Measurements from ENCODE around the gene LIN52.

LIN52 gene

GRCh38 chr14:74084277-74085046 lies at the start of gene LIN52, which contains the start of gene ALDH6A1:
Gene LIN52, plus strand, starts transcription at chr14:74084956. Its CDS starts 19 bp downstream, at chr14:74084975.
Gene ALDH6A1, minus strand, starts transcription at chr14:74084453. Its CDS starts 59 bp downstream, at chr14:74084394.
- DNase-seq = peak; percentile 100

GRCh38 chr14:74035556-74035955 lies 49.2 kb upstream of the LIN52 start:
- DNase-seq = no peak

GRCh38 chr14:74038020-74038859 lies 46.5 kb upstream of the LIN52 start:
- DNase-seq = peak; percentile 18 to 80 (median 74)

GRCh38 chr14:74042296-74042695 lies 42.5 kb upstream of the LIN52 start:
- no peak for DNase-seq

- DNase-seq = no peak
Observed at GRCh38 chr14:74045522-74045921, 39.2 kb upstream of the LIN52 start.

GRCh38 chr14:74048281-74048680 lies 36.5 kb upstream of the LIN52 start:
- DNase-seq = no peak

GRCh38 chr14:74049876-74050495 lies 34.8 kb upstream of the LIN52 start:
- DNase-seq = no peak

GRCh38 chr14:74062809-74063150 lies 22.0 kb upstream of the LIN52 start:
- no peak for DNase-seq

GRCh38 chr14:74064426-74064825 lies 20.3 kb upstream of the LIN52 start:
- DNase-seq = no peak

- DNase-seq = no peak
Observed at GRCh38 chr14:74064883-74065282, 19.9 kb upstream of the LIN52 start.

GRCh38 chr14:74065746-74066575 lies 18.8 kb upstream of the LIN52 start:
- no peak for DNase-seq

- DNase-seq = peak in 1 of 3 experiments; percentile 13
Observed at GRCh38 chr14:74077401-74077800, 7.4 kb upstream of the LIN52 start.

GRCh38 chr14:74080820-74081460 lies 3.8 kb upstream of the LIN52 start:
- DNase-seq = no peak

- no peak for DNase-seq
Observed at GRCh38 chr14:74081491-74081890, 3.3 kb upstream of the LIN52 start.

- DNase-seq = no peak
Observed at GRCh38 chr14:74083161-74083560, 1.6 kb upstream of the LIN52 start.

- peak in 1 of 3 experiments; percentile 43 for DNase-seq
Observed at GRCh38 chr14:74083784-74084276, 926 bp upstream of the LIN52 start.

- DNase-seq = peak in 1 of 3 experiments; percentile 64
Observed at GRCh38 chr14:74085047-74085637, 386 bp downstream of the LIN52 start.

GRCh38 chr14:74085828-74086227 lies 1.1 kb downstream of the LIN52 start:
- no peak for DNase-seq

GRCh38 chr14:74089251-74090020 lies 4.7 kb downstream of the LIN52 start:
- no peak for DNase-seq

- no peak for DNase-seq
Observed at GRCh38 chr14:74105381-74105780, 20.6 kb downstream of the LIN52 start.

GRCh38 chr14:74109369-74109768 lies 24.6 kb downstream of the LIN52 start:
- no peak for DNase-seq

Data from NCI-H1417 (cell line).